Brain microvascular endothelial cell (primary cell): ENCODE measurements around the gene QRFPR.

Experiments used
- DNase-seq: peaks from one replicate; pipeline ENCODE4 v3.0.0-alpha.2; 2020
- H3K27ac ChIP-seq: fragments of 250-450 bp; sonication (Bioruptor Pico); 2 replicates; pipeline ENCODE4 v1.5.1; 2020; ENCODE audit warnings: mild to moderate bottlenecking, moderate library complexity
- H3K27me3 ChIP-seq: fragments of 250-450 bp; sonication (Bioruptor Pico); replicated peaks from 2 replicates; pipeline ENCODE4 v1.5.1; 2020; ENCODE audit warnings: mild to moderate bottlenecking
- H3K36me3 ChIP-seq: fragments of 250-450 bp; sonication (Bioruptor Pico); replicated peaks from 2 replicates; pipeline ENCODE4 v1.5.1; 2020; ENCODE audit warnings: mild to moderate bottlenecking
- H3K4me3 ChIP-seq: 2 replicates; pipeline ENCODE4 v1.5.1; 2011; ENCODE audit warnings: low read depth, mild to moderate bottlenecking, control low read depth, low read length, moderate library complexity
- CTCF ChIP-seq: IDR thresholded peaks from 2 replicates; pipeline ENCODE4 v1.5.1; 2011; ENCODE audit warnings: low read depth, mild to moderate bottlenecking, moderate library complexity, low read length, control low read depth, inconsistent platforms; ENCODE audit errors: missing control alignments
- in situ Hi-C: cut with HindIII; loops from 2 replicates; pipeline ENCODE4 v1.10.0; 2017; ENCODE audit warnings: low sequenced_read_pairs, low pct_ligation_motif_present

Gene QRFPR

GRCh38 chr4:121358473-121358872 lies 22.3 kb downstream of the QRFPR start:
- no peaks in the 10 kb centered on the region for H3K36me3 ChIP-seq
- no peak overlapping the region for H3K4me3 ChIP-seq
- DNase-seq = peak; percentile 34
- H3K27ac ChIP-seq = no peak overlapping the region
- no peak for TF ChIP-seq CTCF
- in situ Hi-C loops = no loop called here
- no peaks in the 10 kb centered on the region for H3K27me3 ChIP-seq

- H3K36me3 ChIP-seq = no peaks in the 10 kb centered on the region
- H3K27me3 ChIP-seq = no peaks in the 10 kb centered on the region
- no peak for DNase-seq
- in situ Hi-C loops = no loop called here
- no peak for TF ChIP-seq CTCF
- H3K27ac ChIP-seq = no peak overlapping the region
- no peak overlapping the region for H3K4me3 ChIP-seq
Observed at GRCh38 chr4:121353213-121353612, 27.6 kb downstream of the QRFPR start.

GRCh38 chr4:121344098-121344497 lies 36.7 kb downstream of the QRFPR start:
- no peaks in the 10 kb centered on the region for H3K36me3 ChIP-seq
- in situ Hi-C loops = no loop called here
- DNase-seq = no peak

GRCh38 chr4:121340247-121340646 lies 40.6 kb downstream of the QRFPR start:
- Histone ChIP-seq H3K4me3 (no peak overlapping the region), H3K36me3 (no peaks in the 10 kb centered on the region), H3K27me3 (no peaks in the 10 kb centered on the region), H3K27ac (no peak overlapping the region)
- TF ChIP-seq CTCF = no peak
- DNase-seq = no peak
- in situ Hi-C loops = no loop called here

More at GRCh38 chr4:121344098-121344497, 36.7 kb downstream of the QRFPR start:
- H3K27ac ChIP-seq = no peak overlapping the region
- no peaks in the 10 kb centered on the region for H3K27me3 ChIP-seq
- no peak overlapping the region for H3K4me3 ChIP-seq
- no peak for TF ChIP-seq CTCF

- no peaks in the 10 kb centered on the region for H3K36me3 ChIP-seq
- TF ChIP-seq CTCF = no peak
- DNase-seq = no peak
- no peak overlapping the region for H3K4me3 ChIP-seq
- in situ Hi-C loops = no loop called here
- H3K27ac ChIP-seq = no peak overlapping the region
- H3K27me3 ChIP-seq = no peaks in the 10 kb centered on the region
Observed at GRCh38 chr4:121339824-121340223, 41.0 kb downstream of the QRFPR start.

- Histone ChIP-seq H3K27me3 (no peaks in the 10 kb centered on the region), H3K4me3 (no peak overlapping the region), H3K27ac (no peak overlapping the region), H3K36me3 (no peaks in the 10 kb centered on the region)
- TF ChIP-seq CTCF = no peak
- DNase-seq = no peak
- in situ Hi-C loops = no loop called here
Observed at GRCh38 chr4:121339307-121339706, 41.5 kb downstream of the QRFPR start.
